ENCODE results near the gene TKT. TPM values are rescaled to one million over a fixed set of nuclear protein-coding genes. Genes with fewer than 3 reads are reported as not detected.

The TKT gene
- total and polyA plus RNA-seq, 2 of the 8 experiments (the other 6 are each of a cell fraction or from before 2014, with no cell fraction given), result 418 to 986 TPM

DNA sequence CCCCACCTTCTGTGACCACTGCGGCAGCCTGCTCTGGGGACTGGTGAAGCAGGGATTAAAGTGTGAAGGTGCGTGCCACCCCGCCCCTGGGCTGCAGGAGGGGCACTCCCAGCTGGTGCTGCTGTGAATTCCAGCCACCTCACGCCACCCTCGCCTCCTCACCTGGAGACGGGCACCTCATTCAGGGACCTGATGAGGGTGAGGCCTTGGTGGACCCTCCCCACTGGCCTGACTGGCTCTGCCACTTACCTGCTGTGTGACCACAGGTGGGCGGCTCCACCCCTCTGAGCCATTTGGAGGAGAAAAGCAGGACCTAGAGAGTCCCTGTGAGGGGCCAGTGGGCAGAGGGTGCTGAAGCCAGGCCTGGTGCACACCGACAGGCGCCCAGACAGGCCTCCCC, 72.3 kb downstream of the TKT start:
- Histone ChIP-seq H2BK20ac (ENCODE audit: low read length) (no peak overlapping the region), H2AK5ac (ENCODE audit: low read depth, low read length) (no peak overlapping the region), H3K9ac (replicated peaks in 1 of 4; ENCODE audit: extremely low read depth in 1 of 4, low read depth in 3 of 4, low read length in 3 of 4) (no peak overlapping the region), H3K27me3 (replicated peaks in 1 of 4; ENCODE audit: control insufficient read depth in 3 of 4, extremely low read depth in 1 of 4, insufficient read depth in 3 of 4, low read length in 3 of 4) (no peaks in the 10 kb centered on the region), H3K79me1 (ENCODE audit: low read depth, low read length) (no peaks in the 10 kb centered on the region), H3K4ac (replicated peaks; ENCODE audit: insufficient read length, low read depth, low read length) (no peak overlapping the region), H3K23ac (ENCODE audit: insufficient read length) (no peak overlapping the region), H3K4me3 (ENCODE audit: extremely low read depth in 1 of 4, insufficient read depth in 2 of 4, low read depth in 3 of 4, low read length in 4 of 4) (no peak overlapping the region), H4K5ac (ENCODE audit: insufficient read length, low read depth, low read length) (no peak overlapping the region), H3K56ac (replicated peaks; ENCODE audit: insufficient read length, low read depth, low read length) (no peak overlapping the region), H3K18ac (ENCODE audit: extremely low read depth, low read length) (no peak overlapping the region), H4K8ac (ENCODE audit: extremely low read depth, insufficient read depth, low read length) (no peak overlapping the region), H3K4me1 (replicated peaks in 1 of 4; ENCODE audit: control insufficient read depth in 3 of 4, insufficient read depth in 4 of 4, low read length in 3 of 4) (no peaks in the 10 kb centered on the region; a peak in 1 of 7 replicates), H3K36me3 (ENCODE audit: control insufficient read depth in 2 of 4, insufficient read depth in 4 of 4, low read length in 3 of 4) (peaks cover 0 to 8% (median 2%) of the 10 kb centered on the region in 4 experiments; a peak in 4 of 8 replicates), H3K14ac (ENCODE audit: insufficient read length) (no peak overlapping the region), H4K91ac (replicated peaks; ENCODE audit: insufficient read length, low read length) (no peak overlapping the region), H2AFZ (ENCODE audit: low read length) (no peak overlapping the region), H3K23me2 (ENCODE audit: low read depth, low read length) (no peaks in the 10 kb centered on the region), H2BK120ac (replicated peaks; ENCODE audit: low read depth, low read length) (no peak overlapping the region), H3K4me2 (ENCODE audit: insufficient read depth in 1 of 2, low read depth in 2 of 2, low read length in 2 of 2) (no peak overlapping the region), H2BK12ac (ENCODE audit: low read depth, low read length) (no peak overlapping the region), H3K9me3 (ENCODE audit: insufficient read depth in 2 of 2, low read depth in 1 of 2, low read length in 1 of 2) (no peaks in the 10 kb centered on the region), H3K79me2 (ENCODE audit: control insufficient read depth in 1 of 2, insufficient read depth in 2 of 2, low read length in 2 of 2) (no peaks in the 10 kb centered on the region), H2BK5ac (ENCODE audit: low read depth, low read length) (no peak overlapping the region), H2BK15ac (ENCODE audit: low read length) (no peak overlapping the region), H3K27ac (ENCODE audit: low read depth, low read length) (no peak overlapping the region), H4K20me1 (replicated peaks in 1 of 2; ENCODE audit: control insufficient read depth in 1 of 2, insufficient read depth in 2 of 2, low read length in 2 of 2) (peaks cover 0 to 1% of the 10 kb centered on the region in 2 experiments)
- no peak for TF ChIP-seq YY1 (IDR thresholded peaks at IDR 0.05; ENCODE audit: low read depth, low read length)
- no peak for TF ChIP-seq SAP30 (IDR thresholded peaks at IDR 0.05; ENCODE audit: insufficient read depth, insufficient replicate concordance, low read length)
- no peak for TF ChIP-seq NRF1 (IDR thresholded peaks at IDR 0.05; ENCODE audit: low read depth, low read length)
- TF ChIP-seq FOSL1 (IDR thresholded peaks at IDR 0.05; ENCODE audit: insufficient read depth, low read depth, low read length), result no peak
- WGBS, 2 experiments (ENCODE audit: extremely low coverage in 1 of 2, insufficient coverage in 1 of 2, insufficient read length in 1 of 2, insufficient replicate concordance in 2 of 2, low coverage in 1 of 2, low lambda C conversion rate in 2 of 2, missing lambda C conversion rate in 1 of 2), result 92% methylated on average over 9 of the region's 9 CpGs; no CpG with 5 or more reads in 1 of the 2 experiments
- POLR2A ChIA-PET (ENCODE audit: partially characterized antibody), result interaction anchor here (1.3 kb wide), 1 partner anchor 12 kb away, joined by 5 read pairs; no protein-coding TSS in a partner anchor
- FAIRE-seq, result no peak
- CTCF ChIA-PET (ENCODE audit: partially characterized antibody), result interaction anchor here (0.9 to 3.3 kb wide), 8 partner anchors 12 to 332 kb away, joined by 3 to 11 read pairs (median 4); no protein-coding TSS in a partner anchor
- no peak for DNase-seq (ENCODE audit: low read depth in 1 of 2, low spot score in 2 of 2)

Data from H1 (cell line).